RPMI7951 (cell line): ENCODE measurements around the gene RCAN1. TPM values are rescaled to one million over a fixed set of nuclear protein-coding genes. Genes with fewer than 3 reads are reported as not detected.

ENCODE experiments used
- total RNA-seq: library from RNA; depleted of rRNA; stranded (reverse); fragments of >200 nt; shearing (Covaris generic); gene quantifications from 2 replicates; pipeline ENCODE4 v1.2.3, GENCODE V29; 2014; rRNA removed

The RCAN1 gene
- total RNA-seq, 1 experiment from 2014 or later: 43.9 TPM

Other genes with a start within 250 kb of the RCAN1 start
- gene SMIM11, start 239.6 kb downstream of the RCAN1 start, total RNA-seq: 1.4 and 21.3 TPM in 2 replicates
- gene SMIM34, start 191.2 kb downstream of the RCAN1 start, total RNA-seq: not detected in 2 replicates
- not detected in 2 replicates for gene KCNE1, start 102.9 kb downstream of the RCAN1 start, total RNA-seq
- not detected in 2 replicates for gene CLIC6, start 53.9 kb upstream of the RCAN1 start, total RNA-seq